Calu3 (cell line): Measurements from ENCODE around the gene BMAL1. TPM values are rescaled to one million over a fixed set of nuclear protein-coding genes. Genes with fewer than 3 reads are reported as not detected.

Source experiments
- Bru-seq: library from RNA; stranded (reverse); fragments of 400-500 nt; gene quantifications from one replicate; lab custom pipeline; 2021; lab: Mats Ljungman, UMichigan
- BruChase-seq, 2 experiments: library from RNA; stranded (reverse); fragments of 400-500 nt; gene quantifications; one replicate each; lab custom pipeline; 2021; lab: Mats Ljungman, UMichigan
- BruUV-seq: library from RNA; stranded (reverse); fragments of 400-500 nt; replicated peaks from 2 replicates; lab custom pipeline; 2021; lab: Mats Ljungman, UMichigan
- CTCF ChIA-PET: fragments of 300-600 bp; sonication (Branson Sonifier 250); formaldehyde crosslinking; loops from one replicate; lab custom pipeline; 2022; ENCODE audit warnings: antibody characterized with exemption; lab: Charles Lee
- DNase-seq: peaks from one replicate; pipeline ENCODE4 v3.0.0; 2022
- H3K27ac Mint-ChIP-seq: one replicate; pipeline ENCODE4 v1.8.0; 2022; ENCODE audit warnings: mixed read lengths; ENCODE audit not compliant: unreplicated experiment
- H3K27me3 Mint-ChIP-seq: one replicate; pipeline ENCODE4 v1.8.0; 2022; ENCODE audit warnings: mixed read lengths; ENCODE audit not compliant: unreplicated experiment
- H3K36me3 Mint-ChIP-seq: one replicate; pipeline ENCODE4 v1.8.0; 2022; ENCODE audit warnings: mild to moderate bottlenecking, moderate library complexity, mixed read lengths; ENCODE audit not compliant: insufficient read depth, unreplicated experiment
- H3K4me1 Mint-ChIP-seq: one replicate; pipeline ENCODE4 v1.8.0; 2022; ENCODE audit warnings: mild to moderate bottlenecking, low read depth, mixed read lengths; ENCODE audit not compliant: unreplicated experiment
- H3K4me3 Mint-ChIP-seq: one replicate; pipeline ENCODE4 v1.8.0; 2022; ENCODE audit warnings: mild to moderate bottlenecking, low read depth, moderate library complexity, mixed read lengths; ENCODE audit not compliant: unreplicated experiment
- H3K9me3 Mint-ChIP-seq: one replicate; pipeline ENCODE4 v1.8.0; 2022; ENCODE audit warnings: low read depth, mixed read lengths; ENCODE audit not compliant: unreplicated experiment
- intact Hi-C: fragments of 100-400 bp; cut with micrococcal nuclease; formaldehyde crosslinking; loops from one replicate; pipeline ENCODE4 v1.10.0; 2022; ENCODE audit not compliant: unreplicated experiment
- long read RNA-seq: library from polyadenylated mRNA; stranded (forward); transcript quantifications from one replicate; pipeline ENCODE4 v2.0.0, GENCODE V29; 2022
- total RNA-seq: library from RNA; stranded (reverse); gene quantifications from 2 replicates; pipeline ENCODE4 v1.2.3, GENCODE V29; 2022
- TF ChIP-seq, protein P1 (sequence below): fragments of 200-600 bp; IDR thresholded peaks from one replicate; pipeline ENCODE4 v1.8.0; 2022; ENCODE audit warnings: antibody characterized with exemption; ENCODE audit not compliant: unreplicated experiment

Gene BMAL1
- total RNA-seq = 10.3 and 11.1 TPM in 2 replicates
- percentile 50 among the genes with signal in this experiment for Bru-seq, nascent RNA
- percentile 36 among the genes with signal in this experiment for BruChase-seq, experiment 1, labeled RNA remaining after a 6-hour chase
- BruChase-seq, experiment 2, labeled RNA remaining after a 2-hour chase = percentile 35 among the genes with signal in this experiment
- long read RNA-seq, partial matches to known transcripts = 0 of 10 reads
- long read RNA-seq, other reads (novel, unspliced or antisense) = 7 of 10 reads

DNA sequence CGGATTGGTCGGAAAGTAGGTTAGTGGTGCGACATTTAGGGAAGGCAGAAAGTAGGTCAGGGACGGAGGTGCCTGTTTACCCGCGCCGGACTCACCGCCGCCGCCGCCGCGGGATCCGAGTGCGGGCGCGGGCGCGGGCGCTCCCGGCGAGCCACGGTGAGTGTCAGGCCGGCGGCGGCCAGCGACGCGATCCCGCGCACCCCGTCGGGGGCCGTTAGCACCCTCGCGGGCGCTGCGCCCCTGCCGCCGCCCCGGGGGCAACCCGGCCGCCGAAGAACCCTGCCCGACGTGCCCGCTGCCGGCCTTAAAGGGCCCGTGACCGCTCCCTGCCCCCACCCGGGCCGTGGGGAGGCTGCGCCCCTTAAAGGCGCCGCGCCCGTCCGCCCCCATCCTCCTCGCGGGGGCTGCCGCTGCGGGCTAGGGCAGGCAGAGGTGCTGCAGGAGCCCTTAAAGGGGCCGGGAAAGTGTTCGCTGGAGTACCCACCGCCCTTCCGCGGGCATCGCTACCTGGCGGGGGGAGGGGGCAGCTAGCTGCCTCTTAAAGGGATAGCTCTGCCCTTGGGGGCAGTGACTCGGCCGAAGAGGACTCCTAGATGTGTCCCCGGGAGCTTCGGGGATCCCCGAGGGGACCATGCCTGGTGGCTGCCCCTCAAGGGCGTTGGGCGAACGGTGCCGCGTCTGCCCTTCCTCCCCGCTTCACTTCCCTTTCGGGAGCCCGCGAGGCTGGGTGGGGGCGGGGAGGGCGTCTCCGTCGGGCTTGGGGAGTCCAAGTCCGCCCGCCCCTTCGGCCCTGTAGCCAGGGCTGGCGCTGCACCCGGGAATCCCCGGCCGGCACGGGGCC, at the start of gene BMAL1:
TSS of gene BMAL1 (plus strand) at position 23 of the 841 bp plus-strand sequence. CDS start 76,519 bp downstream, outside the sequence.
- H3K27ac Mint-ChIP-seq = peak within 1 kb of the TSS; percentile 93
- H3K4me1 Mint-ChIP-seq = peaks cover 26% of the 10 kb centered on the region
- peaks cover 76% of the 10 kb centered on the region for H3K27me3 Mint-ChIP-seq
- peak; percentile 40 for DNase-seq
- BruUV-seq = no TSS peak
- H3K36me3 Mint-ChIP-seq = peaks cover 29% of the 10 kb centered on the region
- intact Hi-C loops = no loop called here
- TF ChIP-seq, protein P1, sequence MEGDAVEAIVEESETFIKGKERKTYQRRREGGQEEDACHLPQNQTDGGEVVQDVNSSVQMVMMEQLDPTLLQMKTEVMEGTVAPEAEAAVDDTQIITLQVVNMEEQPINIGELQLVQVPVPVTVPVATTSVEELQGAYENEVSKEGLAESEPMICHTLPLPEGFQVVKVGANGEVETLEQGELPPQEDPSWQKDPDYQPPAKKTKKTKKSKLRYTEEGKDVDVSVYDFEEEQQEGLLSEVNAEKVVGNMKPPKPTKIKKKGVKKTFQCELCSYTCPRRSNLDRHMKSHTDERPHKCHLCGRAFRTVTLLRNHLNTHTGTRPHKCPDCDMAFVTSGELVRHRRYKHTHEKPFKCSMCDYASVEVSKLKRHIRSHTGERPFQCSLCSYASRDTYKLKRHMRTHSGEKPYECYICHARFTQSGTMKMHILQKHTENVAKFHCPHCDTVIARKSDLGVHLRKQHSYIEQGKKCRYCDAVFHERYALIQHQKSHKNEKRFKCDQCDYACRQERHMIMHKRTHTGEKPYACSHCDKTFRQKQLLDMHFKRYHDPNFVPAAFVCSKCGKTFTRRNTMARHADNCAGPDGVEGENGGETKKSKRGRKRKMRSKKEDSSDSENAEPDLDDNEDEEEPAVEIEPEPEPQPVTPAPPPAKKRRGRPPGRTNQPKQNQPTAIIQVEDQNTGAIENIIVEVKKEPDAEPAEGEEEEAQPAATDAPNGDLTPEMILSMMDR = no peak
- peak within 1 kb of the TSS; percentile 96 for H3K4me3 Mint-ChIP-seq
- no peaks in the 10 kb centered on the region for H3K9me3 Mint-ChIP-seq
- CTCF ChIA-PET = interaction anchor here (0.5 kb wide), 1 partner anchor 55 kb away, joined by 3 read pairs; no protein-coding TSS in a partner anchor

DNA sequence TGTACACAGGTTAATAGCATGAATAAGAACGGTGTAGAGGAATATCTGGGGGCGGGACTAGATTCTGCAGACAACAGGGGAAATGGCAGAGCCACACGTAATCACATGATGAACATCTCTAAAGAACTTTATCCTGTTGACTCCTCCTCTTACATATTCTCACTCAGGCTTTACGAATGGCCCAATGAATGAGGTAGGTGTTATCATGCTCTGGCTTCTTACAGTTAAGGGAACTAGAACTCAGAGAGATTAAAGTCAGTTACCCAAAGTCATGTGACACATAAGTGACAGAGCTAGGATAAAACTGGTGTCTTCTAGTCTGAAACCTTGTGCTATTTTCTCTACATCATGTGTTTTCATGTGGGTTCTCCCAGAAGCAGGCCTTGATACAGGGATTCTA, 49.0 kb upstream of the BMAL1 start:
- CTCF ChIA-PET = no interaction called here
- Mint-ChIP-seq H3K27me3 (peaks cover 13% of the 10 kb centered on the region), H3K27ac (no peak overlapping the region), H3K36me3 (no peaks in the 10 kb centered on the region), H3K9me3 (no peaks in the 10 kb centered on the region), H3K4me3 (no peak overlapping the region), H3K4me1 (no peaks in the 10 kb centered on the region)
- no peak for DNase-seq
- BruUV-seq = no TSS peak
- TF ChIP-seq, protein P1 = no peak
- intact Hi-C loops = no loop called here

DNA sequence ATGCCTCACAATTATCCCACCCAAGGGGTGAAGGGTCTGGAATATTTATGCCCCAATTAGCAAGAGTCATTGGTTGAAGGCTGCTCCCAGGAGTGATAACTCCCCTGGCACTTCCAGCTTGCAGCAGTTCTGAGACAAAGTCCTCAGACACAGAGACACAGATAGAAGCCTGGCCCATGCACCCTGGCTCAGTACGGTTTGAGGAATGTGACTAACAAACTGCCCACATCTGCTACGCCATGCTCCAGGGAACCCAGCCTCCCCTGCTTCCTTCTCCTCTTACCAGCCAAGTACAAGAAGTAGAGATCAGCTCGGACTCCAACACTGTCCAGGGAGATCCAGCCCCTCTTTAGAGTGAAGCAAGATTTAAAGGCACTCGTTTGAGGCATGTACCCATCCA, 48.5 kb upstream of the BMAL1 start:
- Mint-ChIP-seq H3K36me3 (no peaks in the 10 kb centered on the region), H3K27ac (no peak overlapping the region), H3K27me3 (peaks cover 18% of the 10 kb centered on the region), H3K4me1 (no peaks in the 10 kb centered on the region), H3K9me3 (no peaks in the 10 kb centered on the region), H3K4me3 (no peak overlapping the region)
- TF ChIP-seq, protein P1 = no peak
- intact Hi-C loops = no loop called here
- no peak for DNase-seq
- BruUV-seq = no TSS peak
- CTCF ChIA-PET = interaction anchor here (1.4 kb wide), 1 partner anchor 9 kb away, joined by 4 read pairs; no protein-coding TSS in a partner anchor

DNA sequence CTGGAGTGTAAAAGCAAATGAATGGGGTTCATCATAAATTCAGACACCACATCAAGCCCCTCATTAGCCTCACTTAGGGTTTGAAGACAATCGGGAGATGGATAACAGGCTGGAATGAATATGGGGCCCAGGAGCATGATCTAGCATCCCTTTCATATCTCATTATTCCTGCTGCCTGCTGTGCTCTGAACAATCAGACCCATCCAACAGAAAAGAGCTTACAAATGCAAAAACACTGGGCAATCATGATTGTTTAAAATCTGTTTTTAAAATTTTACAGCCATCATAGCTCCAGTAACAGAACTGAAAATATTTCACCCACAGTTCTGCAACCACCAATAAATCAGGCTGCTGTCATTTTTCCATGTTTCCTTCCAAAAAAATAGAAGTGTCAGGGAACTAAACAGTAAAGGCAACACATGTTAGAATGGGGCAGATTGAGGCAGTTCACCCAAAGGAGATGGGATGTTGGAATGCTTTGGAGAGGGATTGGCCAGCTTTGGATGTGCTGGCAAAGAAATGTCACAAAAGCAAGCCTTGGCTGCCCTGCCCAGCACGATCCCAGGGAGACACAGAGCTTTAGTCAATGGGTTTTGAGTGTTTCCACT, 47.8 kb upstream of the BMAL1 start:
- CTCF ChIA-PET = interaction anchor here (1.4 kb wide), 1 partner anchor 8 kb away, joined by 4 read pairs; no protein-coding TSS in a partner anchor
- no peaks in the 10 kb centered on the region for H3K9me3 Mint-ChIP-seq
- TF ChIP-seq, protein P1 = no peak
- intact Hi-C loops = no loop called here
- H3K4me3 Mint-ChIP-seq = no peak overlapping the region
- no peaks in the 10 kb centered on the region for H3K4me1 Mint-ChIP-seq
- no TSS peak for BruUV-seq
- H3K36me3 Mint-ChIP-seq = no peaks in the 10 kb centered on the region
- H3K27ac Mint-ChIP-seq = no peak overlapping the region
- no peak for DNase-seq
- peaks cover 24% of the 10 kb centered on the region for H3K27me3 Mint-ChIP-seq
